Measurements from ENCODE around the gene TBC1D10B.

The TBC1D10B gene

GRCh38 chr16:30357085-30357714 is 13.1 kb downstream of the TBC1D10B start:
- H3K27ac ChIP-seq = peak overlapping the region in 7 of 11 experiments; percentile 6 to 90 (median 38); a peak in 6 of 22 replicates

GRCh38 chr16:30356401-30357084 is 13.8 kb downstream of the TBC1D10B start:
- H3K4me3 ChIP-seq = peak overlapping the region; percentile 78 to 100 (median 98); a peak in 19 of 20 replicates
- TF ChIP-seq Cebpa-rat (IDR thresholded peaks at IDR 0.05) = no peak
- H3K36me3 ChIP-seq = peaks cover 74 to 80% (median 77%) of the 10 kb centered on the region in 11 experiments
- no peaks in the 10 kb centered on the region for H3K9me3 ChIP-seq (replicated peaks in 1 of 11)
- H3K27me3 ChIP-seq = no peaks in the 10 kb centered on the region
- H4K20me1 ChIP-seq = peaks cover 10 to 76% (median 41%) of the 10 kb centered on the region in 11 experiments; a peak in 19 of 22 replicates
- peak overlapping the region; percentile 87 to 96 (median 93); a peak in 20 of 22 replicates for H3K9ac ChIP-seq
- peak overlapping the region in 8 of 11 experiments; percentile 89 to 93 (median 90); a peak in 14 of 22 replicates for H3K27ac ChIP-seq
- peaks cover 31 to 54% (median 40%) of the 10 kb centered on the region in 10 experiments for H3K4me1 ChIP-seq
- H3K4me2 ChIP-seq = peak overlapping the region; percentile 88 to 98 (median 95)

More at GRCh38 chr16:30357085-30357714, 13.1 kb downstream of the TBC1D10B start:
- Histone ChIP-seq H3K9ac (peak overlapping the region; percentile 18 to 96 (median 87); a peak in 14 of 22 replicates), H3K4me3 (0 out of 20 replicates have a peak overlapping the region, but pooled peaks of 2 of the 10 experiments have one; percentile 99 to 100), H3K27me3 (no peaks in the 10 kb centered on the region), H3K9me3 (replicated peaks in 1 of 11) (no peaks in the 10 kb centered on the region), H4K20me1 (peaks cover 10 to 74% (median 39%) of the 10 kb centered on the region in 11 experiments; a peak in 18 of 22 replicates), H3K36me3 (peaks cover 72 to 80% (median 77%) of the 10 kb centered on the region in 11 experiments), H3K4me1 (peaks cover 31 to 47% (median 39%) of the 10 kb centered on the region in 10 experiments), H3K4me2 (peak overlapping the region; percentile 7 to 98 (median 95); a peak in 17 of 22 replicates)
- TF ChIP-seq Cebpa-rat (IDR thresholded peaks at IDR 0.05) = no peak

GRCh38 chr16:30355954-30356308 is 14.4 kb downstream of the TBC1D10B start:
- H3K4me2 ChIP-seq = peak overlapping the region; percentile 88 to 98 (median 95)
- TF ChIP-seq Cebpa-rat (IDR thresholded peaks at IDR 0.05) = no peak

GRCh38 chr16:30355144-30355953 is 14.9 kb downstream of the TBC1D10B start, which contains the start of gene CD2BP2:
CD2BP2 (minus strand) TSS chr16:30355308; CDS start chr16:30354681, 627 bp downstream.
- no peak for TF ChIP-seq Cebpa-rat (IDR thresholded peaks at IDR 0.05)
- H3K36me3 ChIP-seq = peaks cover 74 to 81% (median 77%) of the 10 kb centered on the region in 11 experiments
- H3K9ac ChIP-seq = peak within 1 kb of the TSS; percentile 87 to 96 (median 93)
- peaks cover 39 to 66% (median 51%) of the 10 kb centered on the region in 10 experiments for H3K4me1 ChIP-seq
- H3K9me3 ChIP-seq (replicated peaks in 1 of 11) = no peaks in the 10 kb centered on the region
- no peaks in the 10 kb centered on the region for H3K27me3 ChIP-seq
- peak within 1 kb of the TSS; percentile 90 to 98 (median 95) for H3K4me2 ChIP-seq
- H3K4me3 ChIP-seq = peak within 1 kb of the TSS; percentile 78 to 100 (median 98)
- peak within 1 kb of the TSS; percentile 82 to 93 (median 91) for H3K27ac ChIP-seq
- peaks cover 10 to 76% (median 38%) of the 10 kb centered on the region in 11 experiments; a peak in 19 of 22 replicates for H4K20me1 ChIP-seq

More at GRCh38 chr16:30355954-30356308, 14.4 kb downstream of the TBC1D10B start:
- H3K27me3 ChIP-seq = no peaks in the 10 kb centered on the region
- H3K27ac ChIP-seq = peak overlapping the region; percentile 82 to 93 (median 91); a peak in 21 of 22 replicates
- H3K9ac ChIP-seq = peak overlapping the region; percentile 87 to 96 (median 93)
- H3K9me3 ChIP-seq (replicated peaks in 1 of 11) = no peaks in the 10 kb centered on the region
- peaks cover 74 to 81% (median 77%) of the 10 kb centered on the region in 11 experiments for H3K36me3 ChIP-seq
- H3K4me3 ChIP-seq = peak overlapping the region; percentile 78 to 100 (median 98)
- H4K20me1 ChIP-seq = peaks cover 10 to 76% (median 40%) of the 10 kb centered on the region in 11 experiments; a peak in 19 of 22 replicates
- H3K4me1 ChIP-seq = peaks cover 33 to 60% (median 45%) of the 10 kb centered on the region in 10 experiments

- H4K20me1 ChIP-seq = peaks cover 8 to 74% (median 30%) of the 10 kb centered on the region in 11 experiments; a peak in 19 of 22 replicates
- peaks cover 68 to 80% (median 75%) of the 10 kb centered on the region in 11 experiments for H3K36me3 ChIP-seq
- no peak for TF ChIP-seq Cebpa-rat (IDR thresholded peaks at IDR 0.05)
- peak overlapping the region; percentile 56 to 93 (median 90) for H3K27ac ChIP-seq
- H3K4me1 ChIP-seq = peaks cover 46 to 73% (median 58%) of the 10 kb centered on the region in 10 experiments
- no peaks in the 10 kb centered on the region for H3K27me3 ChIP-seq
- H3K4me3 ChIP-seq = peak overlapping the region; percentile 78 to 100 (median 98)
- no peaks in the 10 kb centered on the region for H3K9me3 ChIP-seq (replicated peaks in 1 of 11)
- peak overlapping the region; percentile 87 to 96 (median 93) for H3K9ac ChIP-seq
- peak overlapping the region; percentile 77 to 96 (median 93) for H3K4me2 ChIP-seq
Measured at GRCh38 chr16:30354423-30355143, 15.7 kb downstream of the TBC1D10B start.

- H3K36me3 ChIP-seq = peaks cover 59 to 71% (median 65%) of the 10 kb centered on the region in 11 experiments
- H3K4me3 ChIP-seq = peak overlapping the region; percentile 78 to 100 (median 98)
Measured at GRCh38 chr16:30353438-30354129, 16.7 kb downstream of the TBC1D10B start.

More at GRCh38 chr16:30353438-30354129, 16.7 kb downstream of the TBC1D10B start:
- Histone ChIP-seq H3K4me2 (peak overlapping the region; percentile 77 to 96 (median 93)), H3K4me1 (peaks cover 53 to 81% (median 65%) of the 10 kb centered on the region in 10 experiments), H3K27me3 (no peaks in the 10 kb centered on the region), H3K9me3 (replicated peaks in 1 of 11) (no peaks in the 10 kb centered on the region), H4K20me1 (peaks cover 4 to 64% (median 24%) of the 10 kb centered on the region in 11 experiments; a peak in 17 of 22 replicates), H3K27ac (peak overlapping the region in 8 of 11 experiments; percentile 82 to 93 (median 91); a peak in 10 of 22 replicates), H3K9ac (peak overlapping the region; percentile 87 to 96 (median 93))
- no peak for TF ChIP-seq Cebpa-rat (IDR thresholded peaks at IDR 0.05)
